Mesenchymal stem cell (in vitro differentiated cells and primary cell): Measurements from ENCODE around the gene TBC1D8.

Experiments used
- DNase-seq: peaks from one replicate; pipeline ENCODE4 v3.0.0-alpha.2; 2013
- H2AFZ ChIP-seq: one replicate; pipeline ENCODE4 v1.6.1; 2013; ENCODE audit warnings: low read depth, mild to moderate bottlenecking, control low read depth, inconsistent platforms, low read length, moderate library complexity
- H2AK5ac ChIP-seq: 2 replicates; pipeline ENCODE4 v1.6.1; 2013; ENCODE audit warnings: low read length, moderate library complexity, mild to moderate bottlenecking, inconsistent platforms; ENCODE audit not compliant: severe bottlenecking
- H2BK120ac ChIP-seq: one replicate; pipeline ENCODE4 v1.6.1; 2013; ENCODE audit warnings: low read depth, mild to moderate bottlenecking, inconsistent platforms, low read length, moderate library complexity
- H2BK12ac ChIP-seq, 2 experiments: one replicate each; pipeline ENCODE4 v1.6.1; 2013; ENCODE audit warnings: inconsistent platforms in 2 of 2, low read length in 2 of 2, mild to moderate bottlenecking in 2 of 2, moderate library complexity in 2 of 2, control low read depth in 1 of 2
- H2BK15ac ChIP-seq: one replicate; pipeline ENCODE4 v1.6.1; 2013; ENCODE audit warnings: mild to moderate bottlenecking, low read depth, inconsistent platforms; ENCODE audit not compliant: poor library complexity, severe bottlenecking
- H2BK5ac ChIP-seq: 2 replicates; pipeline ENCODE4 v1.6.1; 2013; ENCODE audit warnings: low read depth, mild to moderate bottlenecking, low read length, control low read depth, inconsistent platforms; ENCODE audit not compliant: poor library complexity, severe bottlenecking
- H3K14ac ChIP-seq, 2 experiments: one replicate each; pipeline ENCODE4 v1.6.1; 2013; ENCODE audit warnings: inconsistent platforms in 2 of 2, low read length in 2 of 2, control low read depth in 1 of 2, mild to moderate bottlenecking in 1 of 2, moderate library complexity in 1 of 2
- H3K18ac ChIP-seq, 2 experiments: one replicate each; pipeline ENCODE4 v1.6.1; 2013; ENCODE audit warnings: inconsistent platforms in 2 of 2, low read length in 2 of 2, control low read depth in 1 of 2, low read depth in 1 of 2, mild to moderate bottlenecking in 1 of 2
- H3K23ac ChIP-seq, 2 experiments: one replicate each; pipeline ENCODE4 v1.6.1; 2013; ENCODE audit warnings: inconsistent platforms in 2 of 2, low read length in 2 of 2, mild to moderate bottlenecking in 2 of 2, moderate library complexity in 2 of 2, control low read depth in 1 of 2
- H3K27ac ChIP-seq: 2 replicates; pipeline ENCODE4 v1.5.1; 2013; ENCODE audit warnings: mild to moderate bottlenecking, moderate library complexity, low read length, control low read depth, inconsistent platforms; ENCODE audit not compliant: poor library complexity, severe bottlenecking
- H3K27me3 ChIP-seq, 2 experiments: 2 replicates each; pipeline versions ENCODE4 v1.6.1 to v1.7.0; 2013; ENCODE audit warnings: low read length in 2 of 2, mild to moderate bottlenecking in 2 of 2, moderate library complexity in 2 of 2, control low read depth in 1 of 2, inconsistent platforms in 1 of 2; ENCODE audit not compliant: control insufficient read depth in 1 of 2, insufficient read depth in 1 of 2
- H3K36me3 ChIP-seq, 2 experiments: 2 replicates each; pipeline versions ENCODE4 v1.6.1 to v1.7.0; 2013; ENCODE audit warnings: low read length in 2 of 2, control low read depth in 1 of 2, inconsistent platforms in 1 of 2, low read depth in 1 of 2, mild to moderate bottlenecking in 1 of 2; ENCODE audit not compliant: insufficient read depth in 2 of 2, control insufficient read depth in 1 of 2
- H3K4ac ChIP-seq, 2 experiments: one replicate each; pipeline ENCODE4 v1.6.1; 2013; ENCODE audit warnings: inconsistent platforms in 2 of 2, low read length in 2 of 2, mild to moderate bottlenecking in 2 of 2, moderate library complexity in 2 of 2, control low read depth in 1 of 2, low read depth in 1 of 2
- H3K4me1 ChIP-seq: 2 replicates; pipeline ENCODE4 v1.6.1; 2013; ENCODE audit warnings: low read depth, low read length, control low read depth; ENCODE audit not compliant: control insufficient read depth, insufficient read depth
- H3K4me2 ChIP-seq: 2 replicates; pipeline ENCODE4 v1.6.1; 2013; ENCODE audit warnings: low read length, mild to moderate bottlenecking, inconsistent platforms; ENCODE audit not compliant: poor library complexity, severe bottlenecking
- H3K4me3 ChIP-seq, 2 experiments: 2 replicates each; pipeline versions ENCODE4 v1.5.1 to v1.7.0; 2013; ENCODE audit warnings: low read length in 2 of 2, mild to moderate bottlenecking in 2 of 2, control low read depth in 1 of 2, low read depth in 1 of 2; ENCODE audit not compliant: insufficient read depth in 1 of 2
- H3K79me1 ChIP-seq: replicated peaks from 2 replicates; pipeline ENCODE4 v1.6.1; 2013; ENCODE audit warnings: mild to moderate bottlenecking, control low read depth, low read length, inconsistent platforms; ENCODE audit not compliant: poor library complexity, severe bottlenecking
- H3K9ac ChIP-seq: 2 replicates; pipeline ENCODE4 v1.7.0; 2013; ENCODE audit warnings: mild to moderate bottlenecking, low read length, moderate library complexity
- H3K9me3 ChIP-seq: 2 replicates; pipeline ENCODE4 v1.7.0; 2013; ENCODE audit warnings: mild to moderate bottlenecking, low read length; ENCODE audit not compliant: control insufficient read depth
- H4K8ac ChIP-seq: one replicate; pipeline ENCODE4 v1.6.1; 2013; ENCODE audit warnings: inconsistent platforms, mild to moderate bottlenecking, low read length, moderate library complexity
- H4K91ac ChIP-seq: one replicate; pipeline ENCODE4 v1.6.1; 2013; ENCODE audit warnings: mild to moderate bottlenecking, low read length, inconsistent platforms
- WGBS: methylation state at CpG from one replicate; pipeline ENCODE4 v1.1.7; 2013; ENCODE audit warnings: mixed read lengths; 5-methylcytosine and 5-hydroxymethylcytosine counted together

The TBC1D8 gene

DNA sequence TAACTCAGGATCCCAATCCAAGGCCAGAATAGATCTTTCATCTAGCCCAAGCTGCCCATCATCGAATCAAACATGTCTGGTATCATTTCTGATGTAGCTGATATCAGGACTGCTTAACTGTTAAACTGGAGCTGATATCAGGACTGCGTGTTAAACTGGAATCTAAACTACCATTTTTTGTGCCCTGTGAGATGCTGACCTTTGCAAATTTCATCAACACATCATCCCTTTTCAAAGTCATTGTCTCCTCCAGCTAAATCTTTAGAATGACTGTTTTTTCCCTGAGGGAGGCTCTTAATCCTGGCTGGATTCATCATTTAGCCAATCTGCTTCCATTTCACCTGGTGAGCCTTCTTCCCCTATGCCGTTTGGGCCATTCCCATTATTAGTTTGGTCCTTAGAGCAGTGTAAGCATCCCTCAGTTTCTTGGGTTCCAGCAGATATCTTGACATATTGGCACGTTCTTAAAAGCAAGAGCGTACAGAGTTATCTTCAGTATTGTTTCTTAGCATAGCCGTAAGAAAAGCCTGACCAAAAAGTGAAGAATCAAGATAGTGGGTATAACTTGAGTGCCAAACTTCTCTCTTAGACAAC, 136.8 kb downstream of the TBC1D8 start:
- 100% methylated on average over 6 of the region's 6 CpGs for WGBS

DNA sequence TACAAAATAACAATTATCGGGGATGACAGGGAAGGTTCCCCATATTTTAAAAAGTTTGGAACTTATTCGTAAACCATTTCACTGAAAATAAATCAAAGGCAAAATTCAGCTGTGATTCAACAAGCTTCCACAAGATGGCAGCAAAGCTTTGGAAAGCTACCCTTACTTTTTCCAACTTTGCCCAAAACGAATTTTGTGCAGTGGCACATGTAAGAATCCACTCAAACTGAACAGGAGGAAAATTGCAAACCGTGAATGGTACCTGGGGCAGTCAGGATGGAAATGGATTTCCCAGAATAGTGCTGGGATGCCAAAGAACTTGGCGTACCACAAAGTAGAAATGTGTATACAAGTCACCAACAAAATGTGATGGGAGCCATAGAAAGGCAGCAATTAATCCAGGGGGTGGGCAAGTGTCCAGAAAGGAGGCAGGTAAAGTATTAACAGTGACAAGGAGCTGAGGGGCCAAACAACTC, 138.4 kb downstream of the TBC1D8 start:
- Histone ChIP-seq H3K27ac (no peak overlapping the region), H3K79me1 (peaks cover 5% of the 10 kb centered on the region), H3K9me3 (no peaks in the 10 kb centered on the region), H2BK5ac (no peak overlapping the region), H3K18ac (no peak overlapping the region), H3K4me2 (no peak overlapping the region), H2BK120ac (no peak overlapping the region), H2BK12ac (no peak overlapping the region), H2AFZ (no peak overlapping the region), H4K91ac (no peak overlapping the region), H3K23ac (no peak overlapping the region), H3K4me1 (peaks cover 3% of the 10 kb centered on the region), H2AK5ac (no peak overlapping the region), H4K8ac (no peak overlapping the region), H3K36me3 (peaks cover 13 to 64% of the 10 kb centered on the region in 2 experiments), H2BK15ac (no peak overlapping the region), H3K9ac (peak overlapping the region; percentile 40), H3K4ac (no peak overlapping the region), H3K4me3 (no peak overlapping the region), H3K14ac (no peak overlapping the region), H3K27me3 (no peaks in the 10 kb centered on the region)
- DNase-seq, result peak; percentile 52
- WGBS, result 62% methylated on average over 5 of the region's 5 CpGs

More for the DNA sequence above, 136.8 kb downstream of the TBC1D8 start:
- Histone ChIP-seq H3K14ac (no peak overlapping the region), H3K9me3 (no peaks in the 10 kb centered on the region), H3K27me3 (no peaks in the 10 kb centered on the region), H3K23ac (no peak overlapping the region), H2AK5ac (no peak overlapping the region), H3K27ac (no peak overlapping the region), H2BK12ac (no peak overlapping the region), H3K4me3 (no peak overlapping the region), H4K91ac (no peak overlapping the region), H2BK5ac (no peak overlapping the region), H3K4me2 (no peak overlapping the region), H3K79me1 (peaks cover 5% of the 10 kb centered on the region), H2AFZ (no peak overlapping the region), H3K9ac (no peak overlapping the region), H2BK120ac (no peak overlapping the region), H2BK15ac (no peak overlapping the region), H3K36me3 (peaks cover 9 to 68% of the 10 kb centered on the region in 2 experiments), H3K4me1 (peaks cover 3% of the 10 kb centered on the region), H4K8ac (no peak overlapping the region), H3K18ac (no peak overlapping the region), H3K4ac (no peak overlapping the region)
- no peak for DNase-seq

DNA sequence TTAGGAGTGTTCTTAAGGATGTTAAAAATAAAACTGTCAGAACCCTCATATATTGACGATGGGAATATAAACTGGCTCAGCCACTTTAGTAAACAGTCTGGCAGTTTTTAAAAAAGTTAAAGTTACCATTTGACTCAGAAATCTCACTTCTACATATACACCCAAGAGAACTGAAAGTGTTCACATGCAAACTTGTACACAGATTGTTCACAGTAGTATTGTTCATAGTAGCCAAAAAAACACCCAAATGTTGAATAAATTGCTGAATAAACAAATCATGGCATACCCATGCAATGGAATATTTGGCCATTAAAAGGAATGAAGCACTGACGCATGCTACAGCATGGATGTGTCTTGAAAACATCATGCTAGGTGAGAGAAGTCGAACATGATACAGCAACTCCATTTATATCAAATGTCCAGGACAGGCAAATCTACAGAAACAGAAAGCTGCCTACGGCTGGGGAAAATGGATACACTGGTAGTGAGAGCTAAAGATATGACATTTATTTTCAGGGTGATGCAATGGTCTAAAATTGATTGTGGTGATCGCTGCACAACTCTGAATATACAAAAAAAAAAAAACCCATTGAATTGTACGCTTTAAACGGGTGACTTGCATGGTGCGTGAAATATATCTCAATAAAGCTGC, 139.0 kb downstream of the TBC1D8 start:
- H2BK15ac ChIP-seq, result no peak overlapping the region
- H3K27ac ChIP-seq, result no peak overlapping the region
- no peak overlapping the region for H3K4ac ChIP-seq
- H3K9ac ChIP-seq, result peak overlapping the region; percentile 40
- H3K27me3 ChIP-seq, result no peaks in the 10 kb centered on the region
- H2AK5ac ChIP-seq, result no peak overlapping the region
- DNase-seq, result no peak
- H4K8ac ChIP-seq, result no peak overlapping the region
- no peak overlapping the region for H2AFZ ChIP-seq
- peaks cover 17 to 64% of the 10 kb centered on the region in 2 experiments for H3K36me3 ChIP-seq
- H2BK120ac ChIP-seq, result no peak overlapping the region
- H2BK5ac ChIP-seq, result no peak overlapping the region
- no peak overlapping the region for H3K4me3 ChIP-seq
- no peak overlapping the region for H2BK12ac ChIP-seq
- peaks cover 3% of the 10 kb centered on the region for H3K4me1 ChIP-seq
- H3K4me2 ChIP-seq, result no peak overlapping the region
- no peak overlapping the region for H4K91ac ChIP-seq
- H3K14ac ChIP-seq, result no peak overlapping the region
- no peak overlapping the region for H3K23ac ChIP-seq
- no peak overlapping the region for H3K18ac ChIP-seq
- WGBS, result 90% methylated on average over 7 of the region's 8 CpGs
- H3K9me3 ChIP-seq, result no peaks in the 10 kb centered on the region
- peaks cover 5% of the 10 kb centered on the region for H3K79me1 ChIP-seq

DNA sequence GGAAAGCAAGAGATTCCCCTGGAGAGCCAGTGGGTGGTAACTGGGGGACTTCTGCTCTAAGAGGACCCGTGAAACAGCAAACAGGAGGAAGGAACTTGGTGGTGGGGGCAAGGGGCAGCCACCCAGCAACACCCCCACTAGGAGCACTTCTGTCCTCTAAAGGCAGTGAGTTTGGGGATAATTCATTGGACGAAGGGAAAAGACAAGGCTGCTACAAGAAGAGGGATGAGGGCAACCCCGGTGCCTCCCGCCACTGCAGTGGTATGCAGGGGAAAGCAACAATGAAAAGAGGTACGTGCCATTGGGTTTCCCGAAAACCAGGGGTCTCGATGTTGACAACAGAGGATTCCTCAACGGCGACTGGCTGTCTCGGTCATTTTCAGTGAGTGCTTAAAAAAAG, 140.0 kb downstream of the TBC1D8 start:
- Histone ChIP-seq H4K91ac (no peak overlapping the region), H3K9me3 (no peaks in the 10 kb centered on the region), H3K4ac (no peak overlapping the region), H3K9ac (no peak overlapping the region), H3K4me1 (peaks cover 5% of the 10 kb centered on the region), H3K14ac (no peak overlapping the region), H2AK5ac (no peak overlapping the region), H3K4me3 (no peak overlapping the region), H2BK12ac (no peak overlapping the region), H3K18ac (no peak overlapping the region), H2BK120ac (no peak overlapping the region), H2BK5ac (no peak overlapping the region), H2AFZ (no peak overlapping the region), H4K8ac (peak overlapping the region; percentile 33), H3K79me1 (peaks cover 5% of the 10 kb centered on the region), H3K23ac (peak overlapping the region in 1 of 2 experiments; percentile 30), H3K4me2 (no peak overlapping the region), H3K27me3 (no peaks in the 10 kb centered on the region), H2BK15ac (no peak overlapping the region), H3K27ac (peak overlapping the region; percentile 7), H3K36me3 (peaks cover 20 to 74% of the 10 kb centered on the region in 2 experiments)
- DNase-seq, result no peak
- 83% methylated on average over 9 of the region's 10 CpGs for WGBS
